Measurements from ENCODE around the gene EEF2KMT.
"Not testable (repeated sequence)": the region's sequence is repeated elsewhere in the genome, so short reads cannot be mapped to it uniquely, and the experiment has no call there.

The EEF2KMT gene

DNA sequence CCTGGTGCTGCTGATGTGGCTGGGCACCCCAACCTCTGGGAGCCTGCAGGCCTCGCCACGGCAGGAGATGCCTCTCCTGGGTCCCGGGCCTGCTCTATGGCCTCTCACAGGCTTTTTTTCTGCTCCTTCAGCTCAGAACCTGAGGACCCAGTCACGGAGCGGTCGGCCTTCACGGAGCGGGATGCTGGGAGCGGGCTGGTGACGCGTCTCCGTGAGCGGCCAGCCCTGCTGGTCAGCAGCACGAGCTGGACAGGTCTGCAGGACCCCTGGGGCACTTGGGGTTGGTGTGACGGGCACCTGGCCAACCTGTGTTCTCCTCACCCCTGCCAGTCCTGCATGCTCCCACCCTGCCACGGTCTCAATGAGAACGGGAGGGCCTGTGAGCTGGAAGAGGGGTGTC is 19.0 kb downstream of the EEF2KMT start:
- Histone ChIP-seq H3K4me1 (ENCODE audit: insufficient read depth, low read length, severe bottlenecking) (no peaks in the 10 kb centered on the region), H3K36me3 (ENCODE audit: insufficient read depth, low read length) (peaks cover 29% of the 10 kb centered on the region)

DNA sequence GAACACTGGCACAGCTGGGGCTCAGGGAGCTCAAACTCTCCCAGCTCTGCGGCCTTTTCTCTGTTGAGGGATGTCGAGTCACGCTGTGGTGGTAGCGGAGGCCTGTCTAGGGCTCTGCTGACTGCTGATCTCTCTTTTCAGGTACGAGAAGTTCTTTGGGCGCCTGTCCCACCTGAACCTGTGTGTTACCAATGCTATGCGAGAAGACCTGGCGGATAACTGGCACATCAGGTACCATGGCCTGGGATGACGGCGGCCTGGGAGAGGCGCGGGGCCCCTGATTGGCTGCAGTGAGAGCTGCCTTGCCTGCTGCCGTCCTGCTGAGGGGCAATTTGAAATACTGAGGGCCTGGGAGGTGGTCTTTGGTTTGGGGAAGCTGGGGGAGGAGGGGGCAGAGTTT is 20.3 kb downstream of the EEF2KMT start:
- TF ChIP-seq, protein P1, sequence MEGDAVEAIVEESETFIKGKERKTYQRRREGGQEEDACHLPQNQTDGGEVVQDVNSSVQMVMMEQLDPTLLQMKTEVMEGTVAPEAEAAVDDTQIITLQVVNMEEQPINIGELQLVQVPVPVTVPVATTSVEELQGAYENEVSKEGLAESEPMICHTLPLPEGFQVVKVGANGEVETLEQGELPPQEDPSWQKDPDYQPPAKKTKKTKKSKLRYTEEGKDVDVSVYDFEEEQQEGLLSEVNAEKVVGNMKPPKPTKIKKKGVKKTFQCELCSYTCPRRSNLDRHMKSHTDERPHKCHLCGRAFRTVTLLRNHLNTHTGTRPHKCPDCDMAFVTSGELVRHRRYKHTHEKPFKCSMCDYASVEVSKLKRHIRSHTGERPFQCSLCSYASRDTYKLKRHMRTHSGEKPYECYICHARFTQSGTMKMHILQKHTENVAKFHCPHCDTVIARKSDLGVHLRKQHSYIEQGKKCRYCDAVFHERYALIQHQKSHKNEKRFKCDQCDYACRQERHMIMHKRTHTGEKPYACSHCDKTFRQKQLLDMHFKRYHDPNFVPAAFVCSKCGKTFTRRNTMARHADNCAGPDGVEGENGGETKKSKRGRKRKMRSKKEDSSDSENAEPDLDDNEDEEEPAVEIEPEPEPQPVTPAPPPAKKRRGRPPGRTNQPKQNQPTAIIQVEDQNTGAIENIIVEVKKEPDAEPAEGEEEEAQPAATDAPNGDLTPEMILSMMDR (IDR thresholded peaks at IDR 0.05; ENCODE audit: low read length): no peak
- TF ChIP-seq EZH2 (IDR thresholded peaks at IDR 0.05; ENCODE audit: borderline replicate concordance, low read length): no peak

More for the DNA sequence above, 19.0 kb downstream of the EEF2KMT start:
- TF ChIP-seq EZH2 (IDR thresholded peaks at IDR 0.05; ENCODE audit: borderline replicate concordance, low read length): no peak
- TF ChIP-seq, protein P1 (IDR thresholded peaks at IDR 0.05; ENCODE audit: low read length): no peak
- Histone ChIP-seq H3K27ac (ENCODE audit: low read depth, low read length, poor library complexity, severe bottlenecking) (no peak overlapping the region), H4K20me1 (ENCODE audit: insufficient read depth, low read length) (no peaks in the 10 kb centered on the region), H3K4me3 (ENCODE audit: low read depth, low read length, poor library complexity, severe bottlenecking) (no peak overlapping the region), H3F3A (ENCODE audit: insufficient read depth, low read length) (no peaks in the 10 kb centered on the region), H3K9ac (ENCODE audit: low read length) (no peak overlapping the region), H3K27me3 (ENCODE audit: insufficient read depth, low read length) (no peaks in the 10 kb centered on the region), H3K9me2 (ENCODE audit: low read depth, low read length) (no peaks in the 10 kb centered on the region), H3K9me3 (ENCODE audit: low read length) (no peaks in the 10 kb centered on the region), H3K4me2 (ENCODE audit: low read length) (no peak overlapping the region), H2AFZ (ENCODE audit: low read length) (no peak overlapping the region), H3K79me2 (ENCODE audit: insufficient read depth, low read length) (no peaks in the 10 kb centered on the region)

DNA sequence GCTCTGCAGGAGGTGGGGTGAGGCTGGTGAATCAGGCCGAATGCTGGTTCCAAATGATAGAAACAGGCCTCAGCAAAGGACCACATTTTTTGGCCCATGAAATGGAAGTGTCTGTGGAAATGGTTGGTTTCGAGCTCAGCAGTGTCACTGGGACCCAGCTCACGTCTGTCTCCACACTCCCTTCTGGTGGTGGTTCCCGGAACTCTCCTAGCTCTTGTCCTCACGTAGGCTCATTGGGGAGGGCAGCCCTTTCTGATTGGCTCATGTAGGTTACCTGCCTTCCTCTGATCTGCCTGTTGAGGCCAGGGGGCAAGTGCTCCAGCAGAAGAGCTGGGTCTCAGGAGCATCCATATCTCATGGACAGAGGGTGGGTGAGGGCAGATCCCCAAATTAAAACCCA is 22.0 kb downstream of the EEF2KMT start:
- no peaks in the 10 kb centered on the region for H3K9me3 ChIP-seq (ENCODE audit: low read length)
- H3K4me1 ChIP-seq (ENCODE audit: insufficient read depth, low read length, severe bottlenecking): peaks cover 17% of the 10 kb centered on the region
- H3K27me3 ChIP-seq (ENCODE audit: insufficient read depth, low read length): no peaks in the 10 kb centered on the region
- no peak overlapping the region for H3K27ac ChIP-seq (ENCODE audit: low read depth, low read length, poor library complexity, severe bottlenecking)
- H4K20me1 ChIP-seq (ENCODE audit: insufficient read depth, low read length): no peaks in the 10 kb centered on the region
- H3K36me3 ChIP-seq (ENCODE audit: insufficient read depth, low read length): peaks cover 31% of the 10 kb centered on the region
- H3F3A ChIP-seq (ENCODE audit: insufficient read depth, low read length): no peaks in the 10 kb centered on the region
- no peak overlapping the region for H2AFZ ChIP-seq (ENCODE audit: low read length)
- no peaks in the 10 kb centered on the region; the same call in 1 of the 2 replicates for H3K79me2 ChIP-seq (ENCODE audit: insufficient read depth, low read length)
- H3K9me2 ChIP-seq (ENCODE audit: low read depth, low read length): no peaks in the 10 kb centered on the region
- no peak overlapping the region for H3K4me2 ChIP-seq (ENCODE audit: low read length)
- H3K9ac ChIP-seq (ENCODE audit: low read length): no peak overlapping the region
- no peak overlapping the region for H3K4me3 ChIP-seq (ENCODE audit: low read depth, low read length, poor library complexity, severe bottlenecking)
- TF ChIP-seq EZH2 (IDR thresholded peaks at IDR 0.05; ENCODE audit: borderline replicate concordance, low read length): no peak
- TF ChIP-seq, protein P1 (IDR thresholded peaks at IDR 0.05; ENCODE audit: low read length): no peak

More for the DNA sequence above, 20.3 kb downstream of the EEF2KMT start:
- Histone ChIP-seq H4K20me1 (ENCODE audit: insufficient read depth, low read length) (no peaks in the 10 kb centered on the region), H3F3A (ENCODE audit: insufficient read depth, low read length) (no peaks in the 10 kb centered on the region), H3K4me2 (ENCODE audit: low read length) (no peak overlapping the region), H3K27ac (ENCODE audit: low read depth, low read length, poor library complexity, severe bottlenecking) (no peak overlapping the region), H3K79me2 (ENCODE audit: insufficient read depth, low read length) (no peaks in the 10 kb centered on the region; the same call in 1 of the 2 replicates), H3K9ac (ENCODE audit: low read length) (no peak overlapping the region), H3K4me1 (ENCODE audit: insufficient read depth, low read length, severe bottlenecking) (peaks cover 8% of the 10 kb centered on the region), H3K27me3 (ENCODE audit: insufficient read depth, low read length) (no peaks in the 10 kb centered on the region), H2AFZ (ENCODE audit: low read length) (no peak overlapping the region), H3K36me3 (ENCODE audit: insufficient read depth, low read length) (peaks cover 31% of the 10 kb centered on the region), H3K9me2 (ENCODE audit: low read depth, low read length) (no peaks in the 10 kb centered on the region), H3K4me3 (ENCODE audit: low read depth, low read length, poor library complexity, severe bottlenecking) (no peak overlapping the region), H3K9me3 (ENCODE audit: low read length) (no peaks in the 10 kb centered on the region)

DNA sequence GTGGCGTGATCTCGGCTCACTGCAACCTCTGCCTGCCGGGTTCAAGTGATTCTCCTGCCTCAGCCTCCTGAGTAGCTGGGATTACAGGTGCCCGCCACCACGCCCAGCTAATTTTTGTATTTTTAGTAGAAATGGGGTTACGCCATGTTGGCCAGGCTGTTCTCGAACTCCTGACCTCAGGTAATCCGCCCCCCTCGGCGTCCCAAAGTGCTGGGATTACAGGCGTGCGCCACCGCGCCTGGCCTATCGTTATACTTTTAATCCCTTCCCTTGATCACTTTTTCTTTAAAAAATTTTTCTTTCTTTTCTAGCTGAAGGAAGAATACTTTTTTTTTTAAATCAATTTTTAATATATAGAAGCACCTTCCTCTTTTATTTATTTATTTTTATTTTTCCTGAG is 23.8 kb downstream of the EEF2KMT start:
- H3F3A ChIP-seq (ENCODE audit: insufficient read depth, low read length); H3K9ac ChIP-seq (ENCODE audit: low read length); H3K9me3 ChIP-seq (ENCODE audit: low read length); H3K9me2 ChIP-seq (ENCODE audit: low read depth, low read length); H4K20me1 ChIP-seq (ENCODE audit: insufficient read depth, low read length); H3K27me3 ChIP-seq (ENCODE audit: insufficient read depth, low read length); H3K4me2 ChIP-seq (ENCODE audit: low read length); H2AFZ ChIP-seq (ENCODE audit: low read length); H3K79me2 ChIP-seq (ENCODE audit: insufficient read depth, low read length); H3K4me3 ChIP-seq (ENCODE audit: low read depth, low read length, poor library complexity, severe bottlenecking); H3K27ac ChIP-seq (ENCODE audit: low read depth, low read length, poor library complexity, severe bottlenecking): not testable (repeated sequence)
- H3K36me3 ChIP-seq (ENCODE audit: insufficient read depth, low read length): peaks cover 31% of the 10 kb centered on the region
- peaks cover 17% of the 10 kb centered on the region for H3K4me1 ChIP-seq (ENCODE audit: insufficient read depth, low read length, severe bottlenecking)

Data from OCI-LY1 (cell line).